SK-N-MC (cell line): ENCODE data around the gene ARL5C.

Source experiments
- EZH2 ChIP-seq: fragments of 200-600 bp; sonication (generic); IDR thresholded peaks from one replicate; pipeline ENCODE4 v1.6.1; 2017; ENCODE audit warnings: antibody characterized with exemption
- FOXP2 ChIP-seq: optimal IDR thresholded peaks from 2 replicates; pipeline ENCODE3; 2011; ENCODE audit warnings: mild to moderate bottlenecking, moderate library complexity; ENCODE audit not compliant: insufficient read depth; ENCODE audit errors: extremely low read length, control extremely low read depth
- POLR2AphosphoS5 ChIP-seq: IDR thresholded peaks from 2 replicates; pipeline ENCODE4 v1.6.1; 2012; ENCODE audit warnings: mild to moderate bottlenecking, low read depth, low read length, borderline replicate concordance

GRCh38 chr17:39146273-39146672 is 19.7 kb downstream of the ARL5C start:
- TF ChIP-seq EZH2 (no peak), POLR2AphosphoS5 (no peak), FOXP2 (no peak)
